ELR (cell line): ENCODE results near the gene PDP2.
A peak's percentile ranks its signal among the peaks of the same experiment; 100 is the strongest.

ENCODE experiments used
- DNase-seq: peaks from one replicate; pipeline ENCODE4 v3.0.0-alpha.2; 2015; ENCODE audit warnings: low read depth

Gene PDP2

DNA sequence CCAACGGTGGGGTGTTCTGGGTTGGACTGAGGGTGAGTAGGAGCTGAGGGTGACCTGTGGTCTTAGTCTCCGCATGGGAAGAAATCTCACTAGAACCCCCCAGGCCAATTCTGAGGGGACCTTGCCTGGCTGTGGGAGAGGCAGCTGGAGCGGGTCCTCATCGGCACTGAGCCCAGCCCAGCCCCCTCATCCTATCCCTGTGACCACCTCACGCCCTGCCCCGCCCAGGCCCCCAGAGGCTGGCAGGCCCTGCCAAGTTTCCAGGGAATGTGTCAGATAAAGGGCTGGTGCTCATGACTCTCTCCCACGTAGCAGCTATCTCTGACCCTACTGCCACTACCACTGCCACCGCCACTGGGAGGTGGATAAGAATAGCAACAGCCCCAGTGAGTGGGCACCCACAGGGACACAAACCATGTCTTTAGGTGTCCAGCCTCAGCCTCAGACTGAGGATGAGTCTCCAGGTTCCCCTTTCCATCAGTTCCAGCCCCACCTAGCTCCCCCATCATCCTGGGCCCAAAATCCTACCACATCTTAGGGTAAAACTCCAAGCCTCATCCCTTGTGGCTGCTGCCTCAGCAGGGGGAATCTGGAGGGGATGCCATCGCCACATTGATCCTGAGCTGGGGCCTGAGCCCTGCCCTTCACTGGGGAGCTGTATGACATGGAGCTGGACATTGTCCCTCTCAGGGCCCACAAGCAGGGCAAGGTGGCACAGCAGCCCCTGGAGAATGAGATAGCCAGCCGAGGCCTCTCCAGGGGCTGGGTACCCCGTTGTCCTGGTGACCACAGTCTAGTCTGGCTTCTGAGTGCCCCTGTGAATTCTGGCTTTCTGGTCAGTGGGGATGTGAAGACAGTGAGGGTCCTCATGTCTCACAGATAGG is 23.5 kb downstream of the PDP2 start:
- DNase-seq, result no peak

DNA sequence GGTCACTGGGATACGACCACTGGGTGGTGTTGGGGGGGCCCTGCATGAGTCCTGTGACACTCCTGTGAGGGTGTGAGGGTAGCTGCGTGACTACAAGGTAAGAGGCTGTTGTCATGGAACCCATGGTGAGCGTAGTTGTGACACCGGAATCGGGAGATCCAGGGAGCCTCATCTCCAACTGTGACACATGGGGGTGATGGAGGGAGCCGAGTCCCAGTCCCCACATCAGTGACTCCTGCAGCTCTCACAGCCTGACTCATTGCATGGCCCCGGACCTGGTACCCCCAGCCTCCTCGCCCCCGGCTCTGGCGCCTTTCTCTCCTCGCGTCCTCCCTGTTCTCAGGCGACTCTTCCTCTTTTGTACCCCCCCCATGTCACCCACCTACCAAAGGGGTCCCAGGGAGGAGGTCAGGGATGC is 24.1 kb downstream of the PDP2 start:
- DNase-seq, result no peak

DNA sequence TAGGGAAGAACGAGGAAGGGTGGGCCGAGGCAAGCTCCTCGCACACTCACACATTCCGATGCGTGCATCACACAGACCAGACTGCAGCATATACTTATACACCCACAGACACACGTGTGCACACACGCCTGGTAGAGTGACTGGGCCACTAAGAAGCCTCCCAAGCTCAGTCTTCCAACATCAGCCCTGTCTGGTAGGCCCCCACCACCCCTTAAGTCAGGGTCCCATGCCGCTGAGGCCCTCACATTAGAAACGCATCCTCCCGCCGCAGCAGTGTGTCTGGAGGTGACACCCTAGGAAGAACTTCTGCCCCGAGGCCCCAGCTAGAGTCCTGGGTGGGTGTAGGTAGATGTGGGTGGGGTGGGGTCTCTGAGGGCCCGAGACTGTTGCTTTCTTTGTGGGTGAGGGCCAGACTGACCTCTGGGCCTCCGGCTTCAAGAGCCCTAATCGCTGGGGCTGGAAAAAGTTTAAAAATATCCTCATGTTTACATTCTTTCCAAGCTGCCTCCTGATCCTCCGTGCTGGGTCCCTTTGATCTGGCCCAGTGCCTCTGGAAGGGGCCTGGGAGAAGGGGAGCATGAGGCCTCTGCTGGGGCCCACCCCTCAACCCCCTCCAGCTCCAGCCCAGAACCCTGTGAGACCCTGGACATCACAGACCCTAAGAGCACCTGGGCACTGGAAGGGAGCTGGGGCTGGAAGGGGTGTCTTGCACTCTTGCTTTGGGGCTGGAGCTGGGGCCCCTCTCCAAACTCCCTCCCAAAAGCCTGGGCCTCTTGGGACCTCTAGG is 24.7 kb downstream of the PDP2 start:
- DNase-seq, result no peak

DNA sequence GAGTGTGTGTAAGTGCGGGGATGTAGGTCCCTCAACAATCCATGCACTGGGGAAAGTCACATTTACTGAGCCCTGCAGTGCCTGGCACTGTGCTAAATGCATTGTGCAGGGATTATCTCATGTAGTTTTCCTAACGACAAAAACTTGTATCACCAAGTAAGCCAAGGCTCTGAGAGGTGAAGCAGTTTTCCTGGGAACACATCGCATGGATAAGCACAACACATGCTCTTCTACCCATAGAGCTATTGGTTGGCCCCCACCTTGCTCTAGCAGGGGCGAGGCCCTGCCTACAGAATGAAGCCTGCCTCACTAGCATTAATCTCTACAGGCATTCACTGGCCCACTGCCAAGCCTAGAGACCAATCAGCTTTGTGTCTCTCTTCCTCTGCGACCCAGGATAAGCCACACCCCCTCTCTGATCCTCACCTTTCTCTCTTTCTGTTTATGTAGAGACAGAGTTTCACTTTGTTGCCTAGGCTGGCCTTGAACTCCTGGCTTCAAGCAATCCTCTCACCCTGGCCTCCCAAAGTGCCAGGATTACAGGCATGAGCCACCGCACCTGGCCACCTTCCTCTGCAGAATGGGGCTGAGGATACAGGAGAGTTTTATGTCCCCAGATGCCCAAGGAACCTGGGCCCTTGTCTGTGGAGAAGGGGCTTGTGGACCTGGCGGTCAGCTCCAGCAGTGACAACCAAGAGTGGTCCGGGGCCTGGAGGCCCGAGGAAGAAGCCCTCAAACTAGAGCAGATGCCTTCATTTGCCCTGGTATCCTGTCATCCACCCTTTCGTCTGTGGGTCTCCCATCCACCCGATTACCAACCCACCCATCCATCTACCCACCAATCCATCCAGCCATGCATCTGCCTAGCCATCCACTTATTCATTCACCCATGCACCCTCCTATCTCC is 25.6 kb downstream of the PDP2 start:
- DNase-seq, result no peak

DNA sequence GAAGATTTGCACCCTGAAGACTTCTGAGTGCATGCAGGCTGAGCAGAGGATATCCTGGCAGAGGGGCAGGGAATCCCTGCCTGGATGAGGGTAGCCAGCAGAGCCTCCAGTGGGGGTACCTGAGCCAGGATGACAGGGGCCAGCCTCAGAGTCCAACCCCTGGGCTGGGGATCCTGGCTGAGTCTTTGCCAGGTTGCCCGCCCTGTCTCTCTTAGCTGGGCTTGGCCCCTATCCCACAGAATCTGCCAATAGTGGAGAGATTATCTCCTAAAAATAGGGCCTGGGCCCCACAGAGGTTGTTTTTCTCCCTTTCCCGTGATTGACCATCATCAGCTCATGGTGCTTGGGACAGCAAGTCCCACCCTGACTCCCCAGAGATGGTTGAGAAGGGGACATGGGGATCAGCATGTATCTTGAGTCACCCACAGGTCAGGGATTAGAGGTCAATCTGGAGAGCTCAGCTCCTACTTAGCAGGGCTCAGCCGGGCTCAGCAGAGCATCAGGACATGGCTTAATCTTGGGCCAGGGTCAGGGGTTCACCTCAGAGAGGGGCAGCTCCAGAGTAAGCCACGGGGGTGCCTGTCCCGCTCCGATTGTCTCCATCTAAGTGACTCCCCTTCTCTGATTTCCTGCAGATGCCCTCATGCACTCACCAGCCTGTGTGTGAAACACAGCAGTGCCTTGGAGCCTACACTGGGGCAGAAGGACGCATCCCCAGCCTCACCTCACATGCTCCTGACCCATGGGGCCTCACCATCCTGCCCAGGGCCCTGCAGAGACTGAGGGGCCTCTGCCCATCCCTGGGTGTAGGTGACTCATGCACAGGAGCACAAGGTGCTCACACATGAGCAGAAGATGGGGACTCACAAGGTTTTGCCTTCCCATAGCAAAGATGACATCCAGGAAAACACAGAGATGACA is 26.9 kb downstream of the PDP2 start:
- no peak for DNase-seq

DNA sequence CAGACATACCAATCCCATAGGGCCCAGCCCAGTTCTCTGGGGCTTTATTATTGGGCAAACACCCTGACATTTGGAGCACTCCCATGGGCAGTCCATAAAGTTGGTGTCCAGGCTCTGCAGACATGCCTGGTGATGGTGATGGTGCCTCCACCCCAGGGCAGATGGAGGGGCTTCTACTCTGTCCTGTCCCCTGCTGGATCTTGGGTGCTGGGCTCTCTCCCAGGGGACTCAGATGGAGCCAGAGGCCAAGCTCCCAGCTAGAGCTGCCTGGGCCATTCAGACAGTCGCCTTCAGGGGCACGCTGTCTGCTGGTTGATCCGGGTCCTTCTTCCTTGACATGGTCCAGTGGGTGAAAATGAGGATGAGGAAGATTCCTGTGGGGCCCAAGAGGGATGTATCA is 27.8 kb downstream of the PDP2 start:
- no peak for DNase-seq

DNA sequence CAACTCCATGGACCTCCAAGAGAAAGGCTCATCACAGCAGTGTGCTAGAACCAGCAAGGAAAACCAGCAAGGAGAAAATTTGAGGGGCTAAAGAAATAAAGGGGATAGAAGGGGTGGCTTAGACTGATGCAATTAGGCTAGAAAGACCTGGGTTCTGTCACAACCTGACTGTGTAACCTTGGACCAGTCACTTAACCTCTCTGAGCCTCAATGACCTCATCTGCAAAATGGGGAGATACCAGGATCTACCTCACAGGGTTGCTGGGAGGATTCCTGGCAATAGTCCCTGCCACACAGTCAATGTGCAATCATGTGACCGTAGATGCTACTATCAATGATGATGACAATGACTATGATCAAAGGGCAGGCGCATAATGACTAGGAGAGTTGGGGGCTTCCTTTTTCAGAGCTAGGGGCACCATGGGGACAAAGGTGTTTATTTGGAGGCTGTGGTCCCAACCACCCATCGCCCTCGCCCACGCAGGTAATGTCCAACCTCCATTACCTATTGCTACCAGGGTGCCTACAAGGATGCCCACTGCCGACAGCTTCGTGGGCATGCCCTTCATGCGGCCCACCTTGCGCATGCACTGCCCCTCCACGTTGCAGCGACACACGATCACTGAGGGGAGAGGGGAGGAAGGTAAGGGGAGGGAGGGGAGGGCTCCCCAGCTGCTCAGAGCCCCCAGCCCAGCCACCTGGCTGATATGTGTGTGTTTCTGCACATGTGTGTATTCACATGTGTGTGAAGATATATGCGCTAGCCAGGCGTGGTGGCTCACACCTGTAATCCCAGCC is 28.6 kb downstream of the PDP2 start:
- no peak for DNase-seq

DNA sequence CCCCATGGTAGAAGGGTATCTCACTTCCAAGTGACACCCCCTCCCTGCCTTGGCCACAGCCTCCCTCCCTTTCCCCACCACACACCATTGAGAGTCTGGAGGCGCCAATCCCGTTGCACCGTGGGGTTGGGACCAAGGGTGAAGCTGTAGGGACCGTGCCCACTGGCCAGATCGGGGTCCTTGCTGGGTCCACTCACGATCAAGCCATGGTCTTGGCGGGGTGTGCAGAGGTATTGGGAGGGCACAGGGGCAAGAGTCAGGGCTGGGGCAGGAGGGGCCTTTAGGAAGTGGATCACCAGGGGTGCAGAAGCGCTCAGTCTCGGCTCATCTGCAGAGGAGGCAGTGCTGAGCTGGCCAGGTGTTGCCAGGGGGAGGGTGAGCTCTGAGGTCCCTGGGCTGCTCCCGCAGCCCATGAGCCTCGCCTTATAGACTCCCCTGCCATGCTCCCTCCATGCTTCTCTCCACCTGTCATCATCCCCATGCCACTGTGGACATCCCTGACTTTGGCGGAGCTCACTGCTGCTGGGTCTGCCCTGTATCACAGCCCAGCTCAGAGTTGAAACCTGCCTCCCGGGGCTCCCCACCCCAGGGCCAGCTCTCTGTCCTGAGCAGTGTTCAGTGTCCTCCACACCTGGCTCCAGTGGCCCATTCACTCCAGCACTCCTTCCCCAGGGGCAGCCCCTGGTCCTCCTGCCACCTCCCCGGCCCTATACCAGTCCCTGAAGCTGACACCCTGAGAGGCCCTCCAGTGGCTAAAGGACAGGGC is 30.0 kb downstream of the PDP2 start:
- no peak for DNase-seq

DNA sequence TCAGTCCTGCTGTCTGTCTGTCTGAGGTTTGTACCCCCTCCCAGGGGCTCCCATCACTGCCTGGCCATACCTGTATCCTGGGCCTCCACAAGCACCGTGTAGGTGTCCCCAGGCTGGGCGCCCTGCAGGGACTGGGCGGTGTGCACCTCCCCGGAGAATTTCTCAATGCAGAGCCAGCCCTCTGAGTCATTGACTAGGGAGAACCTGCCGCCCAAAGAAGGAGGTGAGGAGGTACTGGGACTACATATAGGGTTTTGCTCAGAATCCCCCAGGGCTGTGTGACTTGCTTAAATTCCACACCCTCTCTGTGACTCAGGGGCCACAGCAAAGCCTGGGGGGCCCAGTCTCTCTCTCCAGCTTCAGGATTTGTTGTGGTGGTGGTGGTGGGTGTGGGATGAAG is 30.8 kb downstream of the PDP2 start:
- DNase-seq, result peak; percentile 47

DNA sequence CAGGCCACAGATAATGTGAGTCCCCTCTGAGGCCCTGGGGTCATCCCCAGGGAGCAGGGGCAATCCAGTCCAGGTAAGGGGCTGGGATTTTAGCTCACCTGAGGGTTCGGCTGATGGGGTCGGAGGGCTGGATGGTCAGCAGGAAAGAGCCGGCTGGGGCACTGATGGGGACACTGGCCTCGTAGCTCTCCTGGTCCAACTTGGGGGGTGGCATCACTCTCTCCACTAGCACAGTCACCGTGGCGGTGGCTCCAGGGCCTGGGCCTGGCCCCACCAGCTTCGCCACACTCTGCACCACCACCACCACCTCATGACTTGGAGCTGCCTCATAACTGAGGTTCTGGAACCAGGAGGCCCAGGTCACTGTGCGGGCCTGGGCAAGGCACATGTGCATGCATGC is 31.5 kb downstream of the PDP2 start:
- no peak for DNase-seq

DNA sequence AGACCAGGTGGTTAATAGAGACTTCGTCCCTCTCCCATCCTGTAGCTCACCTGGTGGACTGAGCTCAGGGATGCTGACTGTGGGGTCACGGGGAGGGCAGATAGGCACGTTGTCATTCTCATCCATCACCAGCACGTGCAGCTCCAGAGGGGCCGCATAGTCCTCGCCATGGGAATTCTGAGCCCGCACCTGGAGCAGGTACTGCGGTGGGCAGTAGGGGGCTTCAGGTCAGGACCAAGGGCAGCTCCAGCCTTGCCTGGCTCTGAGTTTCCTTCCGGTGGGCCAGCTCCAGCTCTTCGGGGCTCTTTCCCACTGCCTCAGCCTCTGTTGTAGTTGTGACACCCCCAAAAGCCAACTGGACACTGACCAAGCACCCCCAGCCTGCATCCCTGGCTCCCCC is 32.8 kb downstream of the PDP2 start:
- DNase-seq, result no peak

DNA sequence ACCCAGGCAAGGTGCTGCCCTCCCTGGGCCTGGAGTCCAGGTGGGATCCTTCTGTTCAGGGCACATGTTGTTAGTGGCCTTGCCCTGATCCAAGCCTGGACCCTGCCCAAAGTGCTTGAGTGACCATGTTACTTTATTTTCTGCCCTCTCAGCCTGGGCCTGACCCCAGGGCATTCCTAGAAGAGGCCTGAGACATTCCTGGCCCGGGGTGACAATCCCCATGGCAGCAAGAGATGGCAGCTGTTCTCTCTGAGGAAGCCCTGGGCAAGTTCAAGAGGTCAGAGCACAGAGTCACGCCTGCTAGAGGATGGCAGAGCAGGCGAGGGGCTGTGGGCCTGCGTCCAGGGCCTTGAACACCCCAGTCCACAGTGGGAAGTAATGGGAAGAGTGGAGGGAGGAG is 33.4 kb downstream of the PDP2 start:
- no peak for DNase-seq

DNA sequence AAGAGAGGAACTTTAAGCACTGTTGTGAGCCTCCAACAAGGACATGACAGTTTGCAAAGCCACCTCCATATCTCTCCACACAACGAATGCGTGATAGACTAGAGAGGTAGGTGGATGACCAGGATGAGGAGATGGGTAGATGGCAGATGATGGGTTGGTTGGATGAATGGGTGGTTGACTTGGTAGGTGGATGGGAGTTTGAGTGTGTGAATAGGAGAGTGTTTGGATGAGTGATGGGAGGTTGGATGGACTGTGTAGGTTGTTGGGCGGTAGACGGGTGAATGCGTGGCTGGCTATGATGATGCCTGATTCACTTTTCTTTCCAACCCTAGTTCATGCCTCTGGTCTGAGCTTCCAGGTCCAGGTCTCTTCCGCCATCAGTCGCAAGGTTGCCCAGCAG is 34.2 kb downstream of the PDP2 start:
- no peak for DNase-seq

DNA sequence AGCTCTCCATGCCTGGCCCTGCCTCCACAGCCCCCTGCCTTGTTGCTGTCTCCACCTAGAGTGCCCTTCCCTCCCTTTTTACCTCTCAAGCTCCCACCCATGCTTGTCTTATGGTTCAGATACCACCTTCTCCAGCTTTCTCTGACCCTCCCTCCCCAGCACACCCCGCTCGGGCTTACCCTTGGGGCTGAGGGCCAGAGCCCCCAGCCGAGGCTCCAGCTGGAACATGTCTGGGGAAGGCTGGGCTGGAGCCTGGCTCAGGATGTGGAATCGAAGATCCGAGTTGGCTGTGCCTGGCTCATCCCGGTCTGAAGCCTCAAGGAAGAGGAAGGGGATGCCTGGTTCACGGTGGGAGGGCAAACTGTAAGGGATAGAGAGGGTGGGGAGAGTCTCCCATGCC is 34.7 kb downstream of the PDP2 start:
- DNase-seq, result no peak

DNA sequence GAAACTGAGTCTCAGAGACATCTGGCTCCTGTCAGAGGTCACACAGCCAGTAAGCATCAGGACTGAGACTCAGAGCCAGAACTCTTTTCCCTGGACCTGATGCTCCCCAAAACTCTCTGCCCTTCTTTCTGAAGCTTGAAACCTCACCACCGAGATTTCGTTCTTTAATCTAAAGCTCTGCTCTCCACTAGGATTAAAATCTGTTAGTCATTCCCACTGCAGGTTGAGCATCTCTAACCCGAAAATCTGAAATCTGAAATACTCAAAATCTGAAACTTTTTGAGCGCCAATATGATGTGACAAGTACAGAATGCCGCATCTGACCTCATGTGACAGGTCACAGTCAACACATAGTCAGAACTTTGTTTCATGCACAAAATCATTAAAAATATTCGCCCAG is 36.2 kb downstream of the PDP2 start:
- DNase-seq, result no peak

DNA sequence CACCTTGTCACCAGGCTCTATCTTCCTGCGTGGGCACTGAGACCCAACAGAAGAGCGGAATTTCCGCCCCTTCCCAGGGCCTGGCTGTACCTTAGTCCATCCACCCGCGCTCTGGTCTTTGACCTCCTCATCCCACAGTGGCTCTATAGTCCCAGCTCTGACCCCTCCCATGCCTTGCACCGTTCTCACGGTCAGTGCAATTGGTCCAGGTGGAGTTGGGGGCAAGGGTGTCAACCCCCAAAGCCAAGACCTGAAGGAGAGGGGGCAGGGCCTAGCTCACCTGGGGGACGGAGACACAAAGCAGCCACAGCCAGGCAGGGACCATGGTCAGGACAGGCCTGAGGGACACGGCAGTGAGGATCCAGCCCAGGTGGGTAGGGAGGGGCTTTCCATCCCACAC is 37.4 kb downstream of the PDP2 start:
- DNase-seq, result no peak

DNA sequence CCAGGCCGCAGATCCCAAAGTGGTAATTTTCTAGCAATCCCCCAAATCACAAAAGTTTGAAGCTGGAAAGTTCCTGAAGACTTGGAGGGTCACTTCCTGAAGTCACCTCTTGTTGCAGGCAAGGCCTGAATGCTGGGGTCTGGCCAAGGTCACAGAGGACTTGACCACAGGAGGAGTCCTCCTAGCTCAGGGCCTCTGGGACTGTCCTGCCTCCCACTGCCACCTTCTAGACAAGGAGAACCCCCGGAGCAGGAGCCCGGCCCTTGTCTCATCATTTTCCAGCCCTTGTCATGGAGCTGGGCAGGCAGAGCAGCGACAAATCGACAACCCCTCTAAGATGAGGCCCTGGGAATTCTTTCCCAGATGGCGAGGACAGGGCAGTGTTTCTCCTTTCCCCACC is 38.0 kb downstream of the PDP2 start:
- no peak for DNase-seq

DNA sequence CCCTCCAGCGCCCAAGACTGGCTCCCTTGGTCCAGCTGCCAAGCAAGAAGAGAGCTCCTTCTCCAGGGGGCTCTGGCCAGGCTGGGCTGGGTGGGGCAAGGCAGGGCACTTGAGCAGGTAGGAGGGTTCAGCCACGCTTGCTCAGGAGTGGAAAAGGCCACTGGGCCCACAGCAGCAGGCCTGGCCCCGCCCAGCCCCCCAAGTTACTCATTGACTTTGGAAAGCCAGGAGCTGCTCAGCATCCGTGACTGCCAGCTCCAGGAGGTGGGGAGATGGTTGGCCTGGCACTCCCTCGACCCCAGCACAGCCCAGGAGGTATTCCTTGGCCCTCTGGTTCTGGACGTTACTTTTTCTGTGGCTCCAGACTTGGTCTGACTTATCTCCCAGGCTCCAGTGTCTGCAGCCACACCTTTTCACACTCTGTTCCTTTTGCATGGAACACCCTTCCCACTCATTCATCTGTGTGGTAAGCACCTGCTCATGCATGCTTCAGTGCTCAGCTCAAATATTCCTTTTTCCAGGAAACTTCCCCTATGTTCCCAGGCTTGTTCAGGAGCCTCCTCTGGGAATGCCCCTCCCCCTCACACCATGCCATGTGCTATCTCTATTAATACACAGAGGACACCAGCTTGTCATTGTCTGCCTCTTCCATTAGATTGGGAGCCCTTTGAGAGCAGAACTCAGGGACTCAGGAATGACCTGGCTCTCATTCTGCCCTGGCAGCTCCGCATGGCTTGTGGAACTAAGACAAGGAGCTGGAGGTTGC is 38.7 kb downstream of the PDP2 start, which contains the start of gene CDH16:
CDH16 (minus strand) TSS at position 83 of the 766 bp plus-strand sequence. CDS start 820 bp downstream, outside the sequence.
- no peak for DNase-seq
